Stimulated activated naive CD4-positive, alpha-beta T cell (primary cell): ENCODE results near the gene MYOM1.
"Not testable (repeated sequence)": the region's sequence is repeated elsewhere in the genome, so short reads cannot be mapped to it uniquely, and the experiment has no call there.

Experiments used
- DNase-seq, 6 experiments: peaks; one replicate each; lab custom pipeline; 2025; lab: John Stamatoyannopoulos, UW

The MYOM1 gene

DNA sequence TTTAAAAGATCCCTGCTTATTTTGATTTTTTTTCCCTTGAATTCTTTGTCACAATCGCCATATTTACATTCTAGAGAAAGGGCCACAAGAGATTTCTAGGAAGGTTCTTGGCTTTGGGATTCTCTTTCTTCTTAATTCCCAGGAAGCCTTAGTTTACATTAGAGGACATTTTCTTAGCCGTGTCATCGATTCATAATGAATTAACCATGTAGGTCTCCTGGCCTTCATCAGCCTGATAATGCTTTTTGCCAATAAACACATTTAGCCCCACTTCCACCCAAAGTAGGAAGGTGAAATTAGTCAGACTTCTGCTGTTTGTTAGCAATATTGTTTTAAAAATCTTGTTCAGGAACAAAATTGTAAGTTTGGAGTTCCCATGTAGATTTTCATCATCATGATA lies 135.6 kb downstream of the MYOM1 start:
- no peak for DNase-seq

DNA sequence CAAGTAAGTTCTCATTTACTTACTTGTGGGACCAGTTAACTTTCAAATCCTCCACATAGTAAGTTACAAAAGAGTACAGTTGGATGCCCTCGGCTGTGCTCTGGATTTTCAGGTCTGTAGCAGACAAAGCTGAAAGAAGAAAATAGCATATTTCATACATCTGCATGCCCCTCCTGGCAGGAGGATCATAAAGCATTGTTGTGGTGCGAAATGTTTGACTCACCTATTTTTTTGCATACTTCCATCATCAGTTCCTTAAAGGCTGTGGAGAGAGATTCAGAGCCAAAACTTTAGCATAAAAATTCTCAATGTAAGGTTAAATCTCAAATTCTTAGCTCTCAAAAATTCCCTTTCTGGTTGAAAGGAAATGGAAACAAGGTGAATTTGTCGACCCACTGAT lies 136.0 kb downstream of the MYOM1 start:
- no peak for DNase-seq

DNA sequence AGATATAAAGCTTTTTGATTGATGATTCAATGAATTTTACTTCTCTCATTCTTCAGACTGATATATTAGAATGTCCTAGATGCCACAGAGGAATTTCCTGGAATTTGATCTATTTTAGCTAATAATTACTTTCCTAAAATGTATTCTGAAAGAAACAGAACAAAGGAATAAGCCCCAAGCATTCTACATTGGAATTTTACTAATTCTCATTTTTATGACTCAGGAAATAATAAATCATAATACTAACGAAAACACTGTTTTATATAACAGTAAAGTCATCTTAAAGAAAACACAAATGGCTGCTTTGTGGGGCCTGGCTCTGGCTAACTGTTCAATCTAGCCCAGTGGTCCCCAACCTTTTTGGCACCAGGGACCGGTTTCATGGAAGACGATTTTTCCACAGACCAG lies 138.2 kb downstream of the MYOM1 start:
- DNase-seq, result no peak

DNA sequence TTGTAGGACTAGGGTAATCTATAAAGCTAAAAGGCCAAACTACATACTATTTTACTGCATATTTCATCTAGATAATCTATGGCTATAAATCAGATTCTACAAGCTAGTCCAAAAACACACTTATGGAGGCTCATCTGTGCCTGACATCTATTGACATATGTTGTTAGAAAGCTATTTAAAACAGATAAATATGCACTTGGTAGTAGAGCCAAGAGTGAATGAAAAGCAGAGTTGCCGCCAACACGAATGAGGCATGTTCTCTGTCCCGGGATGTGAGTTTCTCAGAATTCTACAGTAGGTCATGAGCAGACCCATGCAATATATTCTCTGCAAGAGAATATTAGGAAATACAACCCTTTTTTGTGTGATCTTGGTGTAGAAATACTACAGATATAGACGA lies 140.1 kb downstream of the MYOM1 start:
- DNase-seq, result no peak

- DNase-seq, result no peak
Measured at GRCh38 chr18:3075491-3075890, 144.3 kb downstream of the MYOM1 start.

DNA sequence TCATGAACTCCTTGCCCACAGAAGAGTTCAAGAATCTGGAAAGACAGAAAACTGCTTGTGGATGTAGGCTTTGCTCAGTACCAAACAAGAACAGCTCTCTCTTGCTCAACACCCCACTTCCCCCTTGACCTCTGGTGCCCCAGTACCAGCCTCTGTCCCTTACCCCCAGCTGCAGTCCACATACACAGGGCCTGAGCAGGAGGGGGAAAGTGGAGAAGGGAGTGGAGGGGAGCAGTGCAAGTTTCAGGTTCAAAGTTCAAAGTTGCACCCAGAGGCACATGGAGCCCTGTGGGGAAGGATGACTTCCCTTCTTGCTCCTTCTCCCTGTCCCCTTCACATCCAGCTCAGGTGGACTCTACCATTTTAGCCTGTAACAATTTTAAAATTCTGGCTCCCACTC lies 145.7 kb downstream of the MYOM1 start:
- no peak for DNase-seq

DNA sequence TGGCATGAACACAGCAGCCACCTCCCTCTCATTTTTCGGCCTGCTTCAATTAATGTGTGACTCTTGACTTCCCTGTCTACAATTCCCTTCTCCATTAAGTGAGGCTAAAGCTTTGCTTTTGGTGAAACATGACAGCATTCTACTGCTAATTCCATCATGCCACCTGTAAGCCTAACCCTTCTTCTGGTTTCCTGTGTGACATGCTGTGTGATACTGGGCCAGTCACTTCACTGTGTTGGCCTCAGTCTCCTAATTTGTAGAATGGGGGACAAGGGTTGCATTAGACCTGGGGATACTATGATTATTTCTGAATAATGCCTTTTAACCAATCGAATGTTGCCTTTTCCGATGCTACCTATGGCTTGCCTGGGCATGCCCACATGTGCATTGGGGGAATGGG lies 146.4 kb downstream of the MYOM1 start:
- not testable (repeated sequence) for DNase-seq

- DNase-seq, result no peak
Measured at GRCh38 chr18:3071676-3072075, 148.1 kb downstream of the MYOM1 start.

DNA sequence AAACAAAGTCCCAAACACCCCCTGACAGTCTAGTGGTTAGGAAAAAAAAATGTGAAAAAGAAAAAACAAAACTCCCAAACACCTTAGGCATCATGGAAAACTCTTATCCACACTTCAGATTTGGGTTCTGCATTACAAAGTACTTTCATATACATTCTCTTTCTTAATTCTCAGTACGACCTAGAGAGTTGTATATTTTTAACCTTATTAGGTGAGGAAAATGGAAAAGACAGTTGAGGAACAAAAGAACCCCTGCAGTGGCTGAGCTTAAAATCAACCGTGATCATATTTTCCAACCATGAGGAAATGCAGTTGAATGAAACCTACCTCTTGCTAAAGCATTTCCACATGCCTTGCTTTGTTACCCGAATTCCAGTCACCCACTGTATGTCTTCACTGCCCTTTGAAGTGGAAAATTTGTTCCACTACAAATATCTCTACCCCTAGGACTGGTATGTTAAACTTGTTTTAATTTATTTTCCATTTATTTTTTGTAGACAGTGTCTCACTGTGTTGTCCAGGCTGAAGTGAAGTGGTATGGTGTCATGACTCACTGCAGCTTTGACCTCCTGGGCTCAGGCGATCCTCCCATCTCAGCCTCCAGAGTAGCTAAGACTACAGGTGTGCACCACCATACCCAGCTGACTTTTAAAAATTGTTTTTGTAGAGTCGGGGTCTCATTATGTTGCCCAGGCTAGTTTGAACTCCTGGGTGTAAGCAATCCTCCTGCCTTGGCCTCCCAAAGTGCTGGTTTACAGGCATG lies 149.9 kb downstream of the MYOM1 start:
- DNase-seq, result no peak

GRCh38 chr18:3067722-3068121 lies 152.0 kb downstream of the MYOM1 start:
- peak in 2 of 6 experiments; percentile 12 to 18 for DNase-seq

DNA sequence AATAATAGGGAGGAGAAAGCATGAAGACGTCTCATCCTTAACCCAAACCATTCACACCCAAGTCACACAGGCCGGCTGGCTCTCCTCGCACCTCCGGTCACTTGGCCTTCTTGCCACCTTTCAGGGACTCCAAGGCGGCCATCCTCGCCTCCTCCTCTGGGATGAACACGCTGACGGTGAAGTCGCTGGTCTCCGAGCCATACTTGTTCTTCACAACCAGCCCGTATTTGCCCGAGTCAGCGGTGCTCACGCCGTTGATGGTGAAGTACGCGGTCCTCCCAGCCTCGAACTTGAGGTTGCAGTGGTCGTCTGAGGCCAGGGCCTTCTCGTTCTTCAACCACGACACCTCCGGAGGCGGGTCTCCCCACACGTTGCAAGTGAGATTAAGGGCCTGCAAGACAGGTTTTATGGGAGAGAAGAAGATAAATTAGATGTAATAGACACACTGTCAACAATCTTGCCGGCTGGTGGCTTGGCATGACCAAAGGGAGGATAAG lies 152.6 kb downstream of the MYOM1 start:
- DNase-seq, result no peak

DNA sequence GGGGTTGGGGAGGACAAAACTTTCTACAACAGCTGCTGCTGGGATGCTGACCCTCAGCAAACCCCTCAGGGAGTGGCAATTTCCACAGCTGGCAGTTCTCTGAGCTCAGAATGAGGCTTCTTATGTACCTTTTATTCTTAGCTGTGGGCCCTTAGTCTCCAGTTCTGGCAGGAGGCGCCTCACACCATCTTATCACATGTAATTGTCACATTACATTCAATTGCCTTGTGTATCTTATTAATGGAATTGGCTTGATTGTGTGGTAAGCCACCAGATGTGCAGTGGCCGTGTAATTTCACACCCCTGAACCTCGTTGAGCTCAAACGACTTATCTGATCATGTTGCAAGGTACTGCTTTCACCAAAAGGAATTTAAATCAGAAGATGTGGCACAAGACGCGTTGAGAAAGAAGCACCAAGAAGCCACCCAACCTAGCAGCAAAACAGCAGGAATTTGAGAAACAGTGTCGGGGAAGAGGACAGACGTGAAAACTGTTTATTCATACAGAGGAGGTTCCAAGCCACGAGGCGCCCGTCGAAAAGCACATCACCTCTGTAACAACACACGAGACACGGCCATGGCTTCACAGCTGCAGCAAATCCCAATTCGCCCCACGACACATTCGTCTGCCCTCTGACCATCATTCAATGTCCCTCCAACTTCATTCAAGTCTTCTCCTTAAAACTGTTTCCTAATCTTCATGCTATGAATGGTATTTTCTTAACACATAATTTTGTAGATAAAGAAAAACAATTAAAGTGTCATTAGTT lies 153.2 kb downstream of the MYOM1 start:
- DNase-seq, result no peak

GRCh38 chr18:3063766-3064165 lies 156.0 kb downstream of the MYOM1 start:
- DNase-seq, result not testable (repeated sequence)

DNA sequence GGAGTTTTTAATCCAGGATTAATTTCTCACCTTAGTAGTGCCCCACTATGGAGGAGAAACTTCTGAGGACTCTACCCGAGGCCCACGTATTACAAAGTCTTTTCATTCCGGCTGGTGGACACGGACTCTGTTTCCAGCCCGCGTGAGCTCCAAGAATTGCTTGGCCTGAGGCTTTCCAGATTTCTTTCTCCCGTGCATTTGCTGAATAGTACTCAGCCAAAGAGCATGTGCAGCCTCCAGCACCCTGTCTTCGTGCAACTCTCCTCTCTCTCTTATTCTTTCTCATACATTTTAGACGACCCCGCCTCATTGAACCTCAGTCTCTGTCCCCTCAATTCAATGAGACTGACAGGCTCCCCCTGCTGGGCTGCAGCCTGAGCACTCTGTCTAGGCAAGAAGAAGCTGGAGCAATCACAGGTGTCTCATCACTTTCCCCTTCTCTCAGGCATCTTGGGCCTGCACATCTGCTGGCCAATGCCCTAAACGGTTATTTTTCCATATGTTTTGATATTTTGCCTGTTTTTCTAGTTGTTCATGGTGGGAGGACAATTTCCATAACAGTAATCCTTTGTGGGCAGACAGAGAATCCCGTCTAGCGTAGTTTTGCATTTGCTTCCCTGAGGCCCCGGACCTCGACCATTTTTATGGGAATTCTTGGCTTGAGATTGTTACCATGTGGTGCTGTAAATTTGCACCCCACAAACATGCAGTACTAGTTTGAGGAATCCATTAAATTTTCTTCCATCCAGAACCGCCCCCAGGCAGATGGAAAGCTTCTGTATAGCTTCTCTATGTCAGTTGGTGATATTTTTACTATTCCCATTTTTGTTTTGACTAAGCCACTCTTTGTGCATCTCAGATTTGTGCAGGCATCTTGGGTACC lies 156.7 kb downstream of the MYOM1 start:
- DNase-seq, result peak; percentile 55 to 69 (median 62)

DNA sequence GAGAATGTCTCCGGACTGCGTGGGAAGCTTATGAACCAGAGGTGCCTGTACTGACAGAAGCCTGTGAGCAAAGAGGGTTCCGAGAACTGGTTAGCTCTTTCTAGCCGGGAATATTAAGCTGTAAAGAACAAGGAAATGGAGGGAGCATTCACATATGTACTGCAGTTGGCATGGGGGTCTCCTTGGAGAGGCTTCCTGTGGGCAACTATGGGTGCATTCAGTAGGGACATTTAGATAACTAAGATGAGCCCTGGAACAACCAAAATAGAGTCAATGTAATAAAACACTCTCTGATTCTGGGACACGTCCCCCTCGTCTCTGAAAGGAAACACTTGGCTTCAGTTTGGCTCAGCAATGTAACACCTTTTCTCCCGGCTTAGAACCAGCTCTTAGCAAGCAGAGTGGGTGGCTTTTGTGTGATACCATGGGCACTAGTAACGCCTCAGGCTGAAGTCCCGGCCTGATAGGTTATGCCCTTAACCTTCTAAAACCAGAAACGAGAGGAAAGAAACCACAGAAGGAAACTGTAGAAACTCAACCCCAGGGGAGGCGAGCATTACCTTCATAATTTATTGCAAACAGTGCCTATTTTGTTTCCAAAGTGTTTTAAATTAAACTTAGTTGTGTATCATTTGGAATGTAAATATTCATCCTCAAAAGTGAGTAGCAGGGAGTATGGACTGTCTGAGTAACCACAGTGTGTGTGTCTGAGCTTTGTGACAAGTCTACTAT lies 158.0 kb downstream of the MYOM1 start:
- DNase-seq, result peak in 3 of 6 experiments; percentile 31 to 53 (median 32)

DNA sequence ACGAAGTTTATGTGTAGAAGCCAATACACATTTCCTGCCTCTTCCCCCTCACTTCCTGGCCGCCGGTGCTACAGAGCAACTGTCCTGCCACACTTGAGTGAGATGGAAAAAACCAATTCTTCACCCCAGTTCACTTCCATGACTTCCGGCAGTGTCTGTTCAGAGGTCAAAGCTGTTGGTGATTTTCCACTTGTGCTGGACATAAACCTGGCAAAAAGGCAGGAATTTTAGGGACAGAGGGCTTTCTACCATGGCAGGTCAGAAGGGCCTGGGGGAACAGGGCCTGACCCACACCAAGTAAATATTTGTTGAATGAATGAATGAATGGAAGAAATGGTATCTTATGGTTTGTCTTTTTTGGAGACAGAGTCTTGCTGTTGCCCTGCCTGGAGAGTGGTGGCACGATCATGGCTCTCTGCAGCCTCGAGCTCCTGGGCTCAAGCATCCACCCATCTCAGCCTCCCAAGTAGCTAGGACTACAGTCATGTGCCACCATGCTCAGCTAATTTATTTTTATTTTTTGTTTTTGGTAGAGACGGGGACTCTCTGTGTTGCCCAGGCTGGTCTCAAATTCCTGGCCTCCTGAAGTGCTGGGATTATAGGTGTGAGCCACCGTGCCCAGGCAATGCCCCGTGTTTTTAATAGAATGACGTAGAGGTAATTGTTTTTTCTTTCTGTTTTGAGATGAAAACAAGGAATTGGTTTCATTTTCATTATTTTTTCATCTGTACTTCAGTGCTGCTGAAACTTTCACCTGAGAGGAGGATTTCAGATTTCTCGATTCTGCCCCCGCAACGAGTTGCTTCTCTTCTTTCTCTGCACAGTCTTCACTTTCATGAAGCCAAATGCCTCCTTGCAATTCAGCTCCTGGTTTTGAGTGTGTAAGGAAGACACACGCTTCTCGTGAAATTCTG lies 158.8 kb downstream of the MYOM1 start:
- peak; percentile 18 to 76 (median 50) for DNase-seq

GRCh38 chr18:3059272-3059671 lies 160.5 kb downstream of the MYOM1 start:
- peak in 4 of 6 experiments; percentile 10 to 60 (median 58) for DNase-seq

DNA sequence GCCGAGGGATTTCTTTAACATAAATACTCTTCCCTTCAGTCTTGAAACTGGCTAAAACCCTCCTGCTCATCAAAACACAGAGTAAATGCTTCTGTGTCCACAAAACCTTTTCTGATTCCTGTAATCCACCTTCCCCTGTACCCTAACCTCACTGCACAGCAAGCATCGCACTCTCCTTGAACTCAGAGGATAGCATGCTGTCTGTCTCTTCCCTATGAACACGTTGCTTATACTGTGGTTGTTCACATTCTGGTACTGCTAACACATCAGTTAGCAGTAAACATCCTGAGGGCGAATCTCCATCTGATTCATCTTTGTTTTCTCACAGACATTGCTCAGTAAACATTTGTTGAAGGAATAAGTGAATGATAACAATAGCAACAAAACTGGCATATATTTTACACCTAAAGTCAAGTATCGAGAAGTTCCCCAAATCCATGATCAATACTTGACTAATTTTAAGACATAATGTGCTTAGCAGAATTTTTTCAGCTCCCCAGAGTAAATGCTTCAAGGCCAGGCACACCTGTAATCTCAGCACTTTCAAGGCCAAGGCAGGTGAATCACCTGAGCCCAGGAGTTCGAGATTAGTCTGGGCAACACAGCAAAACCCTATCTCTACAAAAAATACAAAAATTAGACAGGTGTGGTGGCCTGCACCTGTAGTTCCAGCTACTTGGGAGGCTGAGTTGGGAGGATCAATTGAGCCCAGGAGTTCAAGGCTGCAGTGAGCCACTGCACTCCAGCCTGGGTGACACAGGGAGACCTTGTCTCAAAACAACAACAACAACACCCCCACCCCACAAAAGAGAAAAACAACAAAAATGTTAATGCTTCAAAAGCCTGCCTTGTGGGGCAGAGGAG lies 161.2 kb downstream of the MYOM1 start:
- peak in 3 of 6 experiments; percentile 5 to 46 (median 33) for DNase-seq

DNA sequence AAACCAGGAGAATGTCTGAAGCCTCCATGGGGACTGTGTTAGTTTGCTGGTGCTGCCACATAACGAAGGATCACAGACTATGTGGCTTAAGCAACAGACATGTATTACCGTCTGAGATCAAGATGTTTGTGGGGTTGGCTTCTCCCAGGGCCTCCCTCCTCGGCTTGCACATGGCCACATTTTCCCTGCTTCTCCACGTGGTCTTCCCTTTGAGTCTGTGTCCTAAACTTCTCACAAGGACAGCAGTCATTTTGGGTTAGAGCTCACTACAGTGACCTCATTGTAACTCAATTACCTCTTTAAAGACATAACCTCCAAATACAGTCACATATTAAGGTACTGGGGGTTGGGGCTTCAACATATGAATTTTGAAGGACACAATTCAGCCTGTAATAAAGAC lies 162.2 kb downstream of the MYOM1 start:
- no peak for DNase-seq
